ENCODE results near the gene EPHA7. TPM values are rescaled to one million over a fixed set of nuclear protein-coding genes. Genes with fewer than 3 reads are reported as not detected.

The EPHA7 gene
- 4.0 TPM for polyA plus RNA-seq (2013, experiment 1 of 2)
- polyA plus RNA-seq (2013, experiment 2 of 2), result 3.9 TPM

DNA sequence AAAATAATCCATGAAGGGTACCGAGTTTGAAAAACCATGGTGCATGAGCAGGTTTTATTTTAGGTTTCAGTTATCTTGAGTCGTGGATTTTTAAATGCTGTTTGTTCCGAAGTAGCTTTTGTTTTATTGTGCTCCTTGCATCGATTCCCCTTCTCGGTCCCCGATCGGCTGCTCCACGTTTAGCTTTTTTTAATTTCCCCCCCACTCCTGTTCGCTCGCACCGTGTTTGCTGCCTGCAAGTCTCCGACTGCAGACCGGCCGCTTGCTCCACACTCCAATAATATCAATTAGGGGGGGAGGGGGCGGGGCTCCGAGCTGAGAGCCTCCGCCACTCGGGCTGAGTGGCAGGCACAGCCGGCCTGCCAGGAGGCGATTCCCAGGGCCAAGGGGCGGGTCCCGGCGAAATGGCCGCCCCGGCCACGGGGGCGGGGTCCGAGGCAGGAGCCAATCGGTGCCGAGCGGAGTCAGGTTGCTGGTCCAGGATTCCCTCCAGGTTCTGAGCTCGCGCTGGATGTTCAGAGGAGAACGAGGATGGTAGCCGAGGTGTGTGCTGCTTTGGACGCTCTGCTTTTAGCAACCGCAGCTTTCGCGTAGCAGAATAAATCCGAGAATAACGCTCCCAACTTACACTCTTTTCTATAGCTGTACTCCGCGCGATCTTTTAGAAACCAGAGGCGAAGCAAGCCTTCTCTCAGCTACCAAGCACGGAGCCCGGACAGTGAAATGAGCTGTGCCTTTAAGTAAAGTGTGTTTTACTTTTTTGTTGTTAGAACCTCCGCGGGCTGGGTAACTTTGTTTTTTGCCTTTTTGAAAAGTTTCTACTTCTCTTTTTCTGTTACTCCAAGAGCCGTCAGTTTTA, at the start of gene EPHA7:
TSS of gene EPHA7 (minus strand) at position 256 of the 859 bp plus-strand sequence. CDS start at position 38, 218 bp downstream.
- no peak within 1 kb of the TSS for H2BK15ac ChIP-seq (replicated peaks; ENCODE audit: low read depth)
- H3K56ac ChIP-seq (ENCODE audit: low read length), result peak within 1 kb of the TSS; percentile 92
- no peak within 1 kb of the TSS for H3K23ac ChIP-seq (ENCODE audit: low read length)
- peak within 1 kb of the TSS; percentile 77 for H3K27ac ChIP-seq (ENCODE audit: low read depth, low read length)
- no peak within 1 kb of the TSS for H2BK5ac ChIP-seq (ENCODE audit: low read length)
- no peaks in the 10 kb centered on the region for H3K4me1 ChIP-seq (ENCODE audit: control insufficient read depth, low read depth, low read length)
- DNase-seq, result peak; percentile 98
- peak within 1 kb of the TSS; percentile 88 for H3K4me3 ChIP-seq (ENCODE audit: low read length)
- peak within 1 kb of the TSS; percentile 78 for H3K9ac ChIP-seq (ENCODE audit: low read length)
- no peak within 1 kb of the TSS for H4K8ac ChIP-seq (ENCODE audit: low read depth, low read length)
- no peak within 1 kb of the TSS for H3K4ac ChIP-seq (ENCODE audit: low read depth, low read length)
- no peak within 1 kb of the TSS for H2AK5ac ChIP-seq (ENCODE audit: low read length)
- no peaks in the 10 kb centered on the region for H3K79me1 ChIP-seq (ENCODE audit: low read length)
- no peaks in the 10 kb centered on the region for H3K27me3 ChIP-seq (ENCODE audit: insufficient read depth, low read length, poor library complexity)
- H3K36me3 ChIP-seq (ENCODE audit: control insufficient read depth, insufficient read depth, low read length), result no peaks in the 10 kb centered on the region
- no peak within 1 kb of the TSS for H4K5ac ChIP-seq (ENCODE audit: low read length)
- peak within 1 kb of the TSS; percentile 75 for H2BK120ac ChIP-seq (ENCODE audit: low read depth, low read length)
- peak within 1 kb of the TSS; percentile 99 for H3K4me2 ChIP-seq (ENCODE audit: low read length)
- peak within 1 kb of the TSS; percentile 96 for H3K18ac ChIP-seq (ENCODE audit: low read length)
- WGBS (ENCODE audit: extremely low coverage, insufficient coverage, low lambda C conversion rate), result no CpG with 5 or more reads among the region's 50 CpGs
- no peaks in the 10 kb centered on the region for H3K79me2 ChIP-seq (ENCODE audit: control insufficient read depth, insufficient read depth, low read length)

DNA sequence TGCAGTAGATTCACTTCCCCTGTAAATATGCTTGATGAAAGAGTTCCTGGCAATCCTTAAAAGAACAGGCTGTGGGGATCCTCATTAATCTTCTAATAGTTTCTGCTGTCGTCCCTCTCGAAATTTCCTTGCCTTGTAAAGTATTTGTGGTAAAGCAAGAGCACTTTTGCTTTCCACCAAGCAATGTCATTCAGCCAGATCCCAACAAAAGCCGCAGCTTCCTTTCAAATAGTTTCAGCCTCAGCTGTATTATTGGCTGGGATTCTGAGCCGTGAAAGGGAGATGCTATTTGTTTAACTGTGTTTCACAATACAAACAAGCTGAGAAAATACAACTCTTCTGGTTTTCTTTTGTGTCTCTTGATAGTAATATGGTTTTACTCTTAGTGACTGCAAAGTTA, 48.9 kb upstream of the EPHA7 start:
- Histone ChIP-seq H3K23ac (ENCODE audit: low read length) (no peak overlapping the region), H3K4me3 (ENCODE audit: low read length) (no peak overlapping the region), H2BK120ac (ENCODE audit: low read depth, low read length) (no peak overlapping the region), H4K8ac (ENCODE audit: low read depth, low read length) (no peak overlapping the region), H4K5ac (ENCODE audit: low read length) (no peak overlapping the region), H3K36me3 (ENCODE audit: control insufficient read depth, insufficient read depth, low read length) (no peaks in the 10 kb centered on the region), H2AK5ac (ENCODE audit: low read length) (no peak overlapping the region), H3K27ac (ENCODE audit: low read depth, low read length) (no peak overlapping the region), H2BK5ac (ENCODE audit: low read length) (no peak overlapping the region), H3K27me3 (ENCODE audit: insufficient read depth, low read length, poor library complexity) (no peaks in the 10 kb centered on the region), H3K4ac (ENCODE audit: low read depth, low read length) (no peak overlapping the region), H3K79me2 (ENCODE audit: control insufficient read depth, insufficient read depth, low read length) (no peaks in the 10 kb centered on the region), H3K18ac (ENCODE audit: low read length) (no peak overlapping the region), H3K4me2 (ENCODE audit: low read length) (no peak overlapping the region), H3K9ac (ENCODE audit: low read length) (no peak overlapping the region), H3K79me1 (ENCODE audit: low read length) (no peaks in the 10 kb centered on the region), H2BK15ac (replicated peaks; ENCODE audit: low read depth) (no peak overlapping the region), H3K56ac (ENCODE audit: low read length) (no peak overlapping the region), H3K4me1 (ENCODE audit: control insufficient read depth, low read depth, low read length) (no peaks in the 10 kb centered on the region)
- peak; percentile 39 for DNase-seq
- WGBS (ENCODE audit: extremely low coverage, insufficient coverage, low lambda C conversion rate), result no CpG with 5 or more reads among the region's 4 CpGs

DNA sequence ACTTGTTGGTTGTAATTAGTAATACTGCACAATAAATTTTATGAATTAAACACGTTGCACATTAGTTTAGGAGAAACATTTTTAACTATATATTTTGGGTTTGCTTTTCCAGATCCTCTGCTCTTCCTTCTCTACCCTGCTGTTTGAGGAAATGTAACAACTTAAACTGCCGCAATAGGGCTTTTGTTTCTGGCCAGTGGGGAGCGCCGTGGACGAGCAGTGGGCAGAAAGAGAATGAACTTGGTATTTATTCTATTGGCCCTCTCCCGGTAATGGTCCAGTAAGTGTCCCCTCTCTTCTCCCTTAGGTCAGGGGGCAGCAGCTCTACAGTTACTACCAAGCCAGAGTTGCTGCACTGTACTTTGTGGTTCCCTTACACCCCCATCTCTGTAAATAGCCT, 35.2 kb upstream of the EPHA7 start:
- H3K27me3 ChIP-seq (ENCODE audit: insufficient read depth, low read length, poor library complexity), result no peaks in the 10 kb centered on the region
- H2AK5ac ChIP-seq (ENCODE audit: low read length), result no peak overlapping the region
- H3K56ac ChIP-seq (ENCODE audit: low read length), result no peak overlapping the region
- peak overlapping the region; percentile 12 for H2BK120ac ChIP-seq (ENCODE audit: low read depth, low read length)
- H4K8ac ChIP-seq (ENCODE audit: low read depth, low read length), result no peak overlapping the region
- no peak overlapping the region for H3K4me2 ChIP-seq (ENCODE audit: low read length)
- no peaks in the 10 kb centered on the region for H3K4me1 ChIP-seq (ENCODE audit: control insufficient read depth, low read depth, low read length)
- no peaks in the 10 kb centered on the region for H3K36me3 ChIP-seq (ENCODE audit: control insufficient read depth, insufficient read depth, low read length)
- H3K4me3 ChIP-seq (ENCODE audit: low read length), result no peak overlapping the region
- no peak overlapping the region for H3K4ac ChIP-seq (ENCODE audit: low read depth, low read length)
- no peak overlapping the region for H3K9ac ChIP-seq (ENCODE audit: low read length)
- no peaks in the 10 kb centered on the region for H3K79me1 ChIP-seq (ENCODE audit: low read length)
- no peak overlapping the region for H3K27ac ChIP-seq (ENCODE audit: low read depth, low read length)
- H2BK5ac ChIP-seq (ENCODE audit: low read length), result no peak overlapping the region
- H2BK15ac ChIP-seq (replicated peaks; ENCODE audit: low read depth), result no peak overlapping the region
- H3K23ac ChIP-seq (ENCODE audit: low read length), result no peak overlapping the region
- DNase-seq, result peak; percentile 51
- no peaks in the 10 kb centered on the region for H3K79me2 ChIP-seq (ENCODE audit: control insufficient read depth, insufficient read depth, low read length)
- H4K5ac ChIP-seq (ENCODE audit: low read length), result no peak overlapping the region
- WGBS (ENCODE audit: extremely low coverage, insufficient coverage, low lambda C conversion rate), result no CpG with 5 or more reads among the region's 6 CpGs
- H3K18ac ChIP-seq (ENCODE audit: low read length), result no peak overlapping the region

DNA sequence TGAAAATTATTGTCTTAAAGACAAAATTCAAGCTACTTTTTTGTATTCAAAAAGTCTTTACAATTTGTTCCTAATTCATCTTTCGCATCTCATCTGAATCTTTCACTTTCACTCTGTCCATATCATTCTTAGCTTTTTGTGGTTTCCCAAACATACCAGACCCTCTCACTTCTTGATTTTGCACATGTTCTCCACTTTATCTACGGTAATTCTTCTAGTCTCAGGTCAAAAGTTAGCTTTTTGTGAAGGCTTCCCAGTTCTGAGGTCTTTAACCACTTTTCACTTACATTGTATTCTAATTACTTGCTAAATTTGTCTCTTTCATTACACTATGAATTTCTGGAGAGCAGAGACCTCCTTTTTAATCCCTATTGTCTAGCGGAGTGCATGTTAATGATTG, 34.6 kb upstream of the EPHA7 start:
- peak; percentile 51 for DNase-seq
- Histone ChIP-seq H3K4me3 (ENCODE audit: low read length) (no peak overlapping the region), H3K4me1 (ENCODE audit: control insufficient read depth, low read depth, low read length) (no peaks in the 10 kb centered on the region), H3K4ac (ENCODE audit: low read depth, low read length) (no peak overlapping the region), H3K4me2 (ENCODE audit: low read length) (no peak overlapping the region), H3K79me2 (ENCODE audit: control insufficient read depth, insufficient read depth, low read length) (no peaks in the 10 kb centered on the region), H4K5ac (ENCODE audit: low read length) (no peak overlapping the region), H2AK5ac (ENCODE audit: low read length) (no peak overlapping the region), H3K23ac (ENCODE audit: low read length) (no peak overlapping the region), H3K27ac (ENCODE audit: low read depth, low read length) (no peak overlapping the region), H2BK5ac (ENCODE audit: low read length) (no peak overlapping the region), H3K36me3 (ENCODE audit: control insufficient read depth, insufficient read depth, low read length) (no peaks in the 10 kb centered on the region), H4K8ac (ENCODE audit: low read depth, low read length) (no peak overlapping the region), H3K9ac (ENCODE audit: low read length) (no peak overlapping the region), H3K18ac (ENCODE audit: low read length) (no peak overlapping the region), H3K56ac (ENCODE audit: low read length) (no peak overlapping the region), H2BK120ac (ENCODE audit: low read depth, low read length) (no peak overlapping the region), H3K79me1 (ENCODE audit: low read length) (no peaks in the 10 kb centered on the region), H3K27me3 (ENCODE audit: insufficient read depth, low read length, poor library complexity) (no peaks in the 10 kb centered on the region), H2BK15ac (replicated peaks; ENCODE audit: low read depth) (no peak overlapping the region)
- WGBS (ENCODE audit: extremely low coverage, insufficient coverage, low lambda C conversion rate), result no CpG with 5 or more reads among the region's 3 CpGs

DNA sequence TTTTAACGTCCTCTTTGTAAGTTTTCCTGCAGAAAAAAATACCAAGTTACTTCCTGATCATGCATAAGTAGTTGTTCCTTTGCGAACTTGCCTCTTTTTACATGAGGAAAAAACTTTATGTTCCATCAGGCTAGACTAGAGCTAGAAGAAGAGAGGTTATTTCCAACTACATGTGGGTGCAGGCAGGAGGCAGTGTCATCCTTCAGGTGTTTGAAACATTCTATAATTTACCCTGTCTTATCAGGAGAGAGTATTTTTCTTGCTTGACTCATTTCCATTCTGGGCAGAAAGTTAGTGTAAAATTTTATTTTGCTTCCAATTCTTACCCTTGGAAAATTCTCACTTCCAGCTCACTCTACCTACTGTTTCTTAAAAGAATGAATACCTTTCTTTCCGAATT, 28.5 kb upstream of the EPHA7 start:
- no peaks in the 10 kb centered on the region for H3K36me3 ChIP-seq (ENCODE audit: control insufficient read depth, insufficient read depth, low read length)
- H3K18ac ChIP-seq (ENCODE audit: low read length), result no peak overlapping the region
- DNase-seq, result no peak
- no peak overlapping the region for H3K27ac ChIP-seq (ENCODE audit: low read depth, low read length)
- H3K79me2 ChIP-seq (ENCODE audit: control insufficient read depth, insufficient read depth, low read length), result no peaks in the 10 kb centered on the region
- H3K4me1 ChIP-seq (ENCODE audit: control insufficient read depth, low read depth, low read length), result no peaks in the 10 kb centered on the region
- no peaks in the 10 kb centered on the region for H3K79me1 ChIP-seq (ENCODE audit: low read length)
- H2BK120ac ChIP-seq (ENCODE audit: low read depth, low read length), result no peak overlapping the region
- H3K27me3 ChIP-seq (ENCODE audit: insufficient read depth, low read length, poor library complexity), result no peaks in the 10 kb centered on the region
- no peak overlapping the region for H4K5ac ChIP-seq (ENCODE audit: low read length)
- no peak overlapping the region for H4K8ac ChIP-seq (ENCODE audit: low read depth, low read length)
- no peak overlapping the region for H2BK5ac ChIP-seq (ENCODE audit: low read length)
- H2BK15ac ChIP-seq (replicated peaks; ENCODE audit: low read depth), result no peak overlapping the region
- H3K4me2 ChIP-seq (ENCODE audit: low read length), result no peak overlapping the region
- WGBS (ENCODE audit: extremely low coverage, insufficient coverage, low lambda C conversion rate), result no CpG with 5 or more reads among the region's 3 CpGs
- no peak overlapping the region for H2AK5ac ChIP-seq (ENCODE audit: low read length)
- H3K9ac ChIP-seq (ENCODE audit: low read length), result no peak overlapping the region
- no peak overlapping the region for H3K56ac ChIP-seq (ENCODE audit: low read length)
- H3K23ac ChIP-seq (ENCODE audit: low read length), result no peak overlapping the region
- no peak overlapping the region for H3K4me3 ChIP-seq (ENCODE audit: low read length)
- no peak overlapping the region for H3K4ac ChIP-seq (ENCODE audit: low read depth, low read length)
